Small intestine (tissue), 7 donors: Measurements from ENCODE around the gene MYOT. TPM values are rescaled to one million over a fixed set of nuclear protein-coding genes. Genes with fewer than 3 reads are reported as not detected.
A peak's percentile ranks its signal among the peaks of the same experiment; 100 is the strongest.

Experiments
- DNase-seq, 2 donors: peaks; one replicate each; pipeline versions ENCODE4 v3.0.0 to v3.0.0-alpha.2; 2013
- FAIRE-seq: peaks from 2 replicates; lab custom pipeline; 2012; peaks lifted over from hg19 to GRCh38; lab: Jason Lieb, UNC
- H3K27ac ChIP-seq, 3 donors: one replicate each; pipeline ENCODE4 v1.5.1; 2013; ENCODE audit warnings: low read length in 2 of 3, mild to moderate bottlenecking in 2 of 3, control low read depth in 1 of 3, inconsistent platforms in 1 of 3, low read depth in 1 of 3, moderate library complexity in 1 of 3
- H3K27me3 ChIP-seq, 3 donors: one replicate each; pipeline ENCODE4 v1.6.1; 2013; ENCODE audit warnings: low read length in 3 of 3, inconsistent platforms in 1 of 3; ENCODE audit not compliant: control insufficient read depth in 3 of 3, insufficient read depth in 3 of 3
- H3K36me3 ChIP-seq, 3 donors: one replicate each; pipeline ENCODE4 v1.6.1; 2013; ENCODE audit warnings: low read length in 3 of 3, inconsistent platforms in 1 of 3, low read depth in 1 of 3, mild to moderate bottlenecking in 1 of 3, moderate library complexity in 1 of 3; ENCODE audit not compliant: control insufficient read depth in 3 of 3, insufficient read depth in 2 of 3
- H3K4me1 ChIP-seq, 3 donors: one replicate each; pipeline ENCODE4 v1.6.1; 2013; ENCODE audit warnings: low read length in 2 of 3, inconsistent platforms in 1 of 3, low read depth in 1 of 3, mild to moderate bottlenecking in 1 of 3, moderate library complexity in 1 of 3; ENCODE audit not compliant: control insufficient read depth in 3 of 3, insufficient read depth in 2 of 3
- H3K4me3 ChIP-seq, 3 donors: one replicate each; pipeline ENCODE4 v1.5.1; 2013; ENCODE audit warnings: low read length in 3 of 3, control low read depth in 1 of 3, inconsistent platforms in 1 of 3, low read depth in 1 of 3, mild to moderate bottlenecking in 1 of 3, moderate library complexity in 1 of 3
- H3K9me3 ChIP-seq, 2 donors: one replicate each; pipeline ENCODE4 v1.6.1; 2013; ENCODE audit warnings: low read depth in 1 of 2, low read length in 1 of 2; ENCODE audit not compliant: control insufficient read depth in 2 of 2, insufficient read depth in 1 of 2
- WGBS, 3 donors: extraction: QIAGEN DNeasy Blood & Tissue Kit; methylation state at CpG; one replicate each; pipeline ENCODE4 v1.1.7; 2013; 5-methylcytosine and 5-hydroxymethylcytosine counted together
- polyA plus RNA-seq, 4 donors: library from polyadenylated mRNA; stranded (reverse) in 3 of 4; unstranded in 1 of 4; fragments of 200-250 nt in 3 of 4; fragments of 120-200 nt in 1 of 4; gene quantifications; one replicate each; pipeline versions ENCODE4 v1.2.1 to v1.2.3, GENCODE V29; 2013
- donor health status: healthy with polysubstance abuse.
- donor health status: control.
- donor health status: control.
- donor health status: Bipolar disorder and iron deficiency.
- donor health status: healthy.

The MYOT gene
- polyA plus RNA-seq, 4 donors: 2.0 to 7.0 (median 2.5) TPM

- DNase-seq: no peak
- 72 to 87% (median 83%) methylated on average over 3 of the region's 3 CpGs for WGBS, 3 donors
- no peak for FAIRE-seq
These were observed 28.9 kb downstream of the MYOT start for GRCh38 chr5:137896560-137896959.

GRCh38 chr5:137899493-137899892, 31.8 kb downstream of the MYOT start:
- no peak for FAIRE-seq
- Histone ChIP-seq H3K4me3 (no peak overlapping the region), H3K27ac (no peak overlapping the region), H3K27me3 (no peaks in the 10 kb centered on the region), H3K36me3 (no peaks in the 10 kb centered on the region), H3K9me3 (no peaks in the 10 kb centered on the region), H3K4me1 (peaks cover 0 to 3% (median 0%) of the 10 kb centered on the region in 3 donors)
- 77 to 84% (median 84%) methylated on average over 3 of the region's 3 CpGs for WGBS, 3 donors
- DNase-seq: no peak

More at GRCh38 chr5:137896560-137896959, 28.9 kb downstream of the MYOT start:
- Histone ChIP-seq H3K4me3 (no peak overlapping the region), H3K36me3 (no peaks in the 10 kb centered on the region), H3K27me3 (no peaks in the 10 kb centered on the region), H3K9me3 (no peaks in the 10 kb centered on the region), H3K27ac (no peak overlapping the region), H3K4me1 (peaks cover 0 to 5% (median 0%) of the 10 kb centered on the region in 3 donors)

GRCh38 chr5:137901011-137901817, 33.6 kb downstream of the MYOT start:
- Histone ChIP-seq H3K27me3 (no peaks in the 10 kb centered on the region), H3K4me1 (peaks cover 0 to 3% (median 0%) of the 10 kb centered on the region in 3 donors), H3K27ac (no peak overlapping the region), H3K36me3 (no peaks in the 10 kb centered on the region), H3K9me3 (no peaks in the 10 kb centered on the region), H3K4me3 (no peak overlapping the region)
- peak in 1 of 2 donors; percentile 38 for DNase-seq
- FAIRE-seq: no peak
- WGBS, 3 donors: 36 to 66% (median 57%) methylated on average over 5 of the region's 5 CpGs

DNA sequence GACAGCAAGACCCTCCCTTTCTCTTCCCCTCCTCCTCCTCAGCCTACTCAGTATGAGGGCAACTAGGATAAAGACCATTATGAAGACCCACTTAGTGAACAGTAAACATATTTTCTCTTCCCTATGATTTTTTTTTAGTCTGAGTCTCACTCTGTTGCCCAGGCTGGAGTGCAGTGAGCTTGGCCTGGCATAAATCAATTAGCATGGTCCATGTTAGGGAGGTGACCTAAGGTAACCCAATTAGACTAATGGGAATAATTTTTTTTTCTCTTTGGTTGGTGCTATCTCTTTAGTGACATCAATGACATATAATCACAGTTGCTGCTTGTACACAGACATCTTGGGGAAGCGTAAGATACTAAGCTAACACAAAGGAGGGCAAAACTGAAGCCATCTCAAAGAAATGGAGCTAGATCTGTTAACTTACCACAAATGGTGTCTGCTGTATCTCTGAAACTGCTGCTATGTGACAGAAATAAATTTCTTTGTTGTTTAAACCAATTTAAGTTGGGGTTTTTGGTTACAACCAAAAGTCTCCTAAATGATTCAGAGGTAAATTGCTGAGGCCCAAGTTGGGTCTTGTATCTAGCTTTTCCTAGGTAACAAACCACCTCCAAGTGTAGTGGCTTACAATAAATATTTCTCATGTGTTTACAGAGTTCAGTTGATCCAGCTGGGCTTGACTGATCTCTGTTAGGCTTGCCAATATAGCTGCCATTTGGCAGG, 34.9 kb downstream of the MYOT start:
- Histone ChIP-seq H3K4me3 (no peak overlapping the region), H3K4me1 (peaks cover 0 to 3% (median 0%) of the 10 kb centered on the region in 3 donors), H3K27me3 (no peaks in the 10 kb centered on the region), H3K9me3 (no peaks in the 10 kb centered on the region), H3K36me3 (no peaks in the 10 kb centered on the region), H3K27ac (no peak overlapping the region)
- 90 to 98% (median 96%) methylated on average over 1 of the region's 1 CpG for WGBS, 3 donors
- FAIRE-seq (no peak), DNase-seq (no peak)

DNA sequence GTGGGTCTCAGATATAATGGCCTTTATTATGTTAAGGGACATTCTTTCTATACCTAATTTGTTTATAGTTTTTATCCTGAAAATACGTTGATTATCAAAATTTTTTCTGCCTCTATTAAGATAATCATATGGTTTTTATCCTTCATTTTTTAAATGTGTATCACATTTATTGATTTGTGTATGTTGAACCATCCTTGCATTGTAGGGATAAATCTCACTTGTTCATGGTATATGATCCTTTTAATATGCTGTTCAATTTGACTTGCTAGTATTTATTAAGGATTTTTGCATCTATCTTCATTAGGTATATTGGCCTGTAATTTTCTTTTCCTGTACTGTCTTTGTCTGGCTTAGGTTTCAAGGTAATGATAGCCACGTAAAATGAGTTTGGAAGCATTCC, 47.1 kb downstream of the MYOT start:
- H3K27ac ChIP-seq: no peak overlapping the region
- FAIRE-seq (no peak), DNase-seq (no peak)
- no peaks in the 10 kb centered on the region for H3K4me1 ChIP-seq
- 84 to 90% (median 85%) methylated on average over 2 of the region's 2 CpGs for WGBS, 3 donors
- no peak overlapping the region for H3K4me3 ChIP-seq
- H3K27me3 ChIP-seq: no peaks in the 10 kb centered on the region
- H3K36me3 ChIP-seq: no peaks in the 10 kb centered on the region
- H3K9me3 ChIP-seq: peaks cover 0 to 9% of the 10 kb centered on the region in 2 donors

DNA sequence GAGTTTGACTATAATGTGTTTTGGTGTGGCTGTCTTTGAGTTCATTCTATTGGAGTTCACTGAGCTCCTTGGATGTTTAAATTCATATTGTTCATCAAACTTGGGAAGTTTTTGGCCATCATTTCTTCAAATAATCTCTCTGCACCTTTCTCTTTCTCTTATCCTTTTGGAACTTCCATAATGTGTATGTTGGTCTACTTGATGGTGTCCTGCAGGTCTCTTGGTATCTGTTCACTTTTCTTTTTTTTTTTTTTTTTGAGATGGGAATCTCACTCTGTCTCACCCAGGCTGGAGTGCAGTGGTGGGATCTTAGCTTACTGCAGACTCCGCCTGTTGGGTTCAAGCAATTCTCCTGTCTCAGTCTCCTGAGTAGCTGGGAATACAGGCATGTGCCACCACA, 49.3 kb downstream of the MYOT start:
- no peaks in the 10 kb centered on the region for H3K4me1 ChIP-seq
- peaks cover 0 to 6% of the 10 kb centered on the region in 2 donors for H3K9me3 ChIP-seq
- H3K4me3 ChIP-seq: no peak overlapping the region
- H3K27ac ChIP-seq: no peak overlapping the region
- no peaks in the 10 kb centered on the region for H3K36me3 ChIP-seq
- no peaks in the 10 kb centered on the region for H3K27me3 ChIP-seq
- WGBS, 3 donors: 67 to 100% (median 92%) methylated on average over 1 of the region's 1 CpG
- DNase-seq: no peak
- no peak for FAIRE-seq

DNA sequence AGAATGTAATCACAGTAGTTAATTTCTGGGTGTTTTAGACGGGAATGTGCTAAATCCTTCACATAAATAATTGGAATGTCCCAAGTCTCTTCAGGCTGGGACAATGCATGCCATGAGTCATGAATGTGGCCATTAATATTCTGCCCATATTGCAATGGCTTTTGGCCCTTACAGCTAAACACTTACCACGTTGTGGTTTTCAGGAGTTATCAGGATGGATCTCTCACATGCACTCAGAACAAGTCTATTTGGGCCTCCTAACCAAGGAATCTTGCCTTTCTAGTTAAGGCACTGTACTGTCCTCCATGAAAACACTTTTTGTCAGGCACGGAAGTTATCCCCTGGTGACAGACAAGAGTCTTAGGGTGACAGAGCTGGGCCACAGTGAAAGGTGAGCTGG, 54.3 kb downstream of the MYOT start:
- WGBS, 3 donors: 60 to 72% (median 65%) methylated on average over 3 of the region's 3 CpGs
- no peak for DNase-seq
- H3K4me1 ChIP-seq: no peaks in the 10 kb centered on the region
- H3K4me3 ChIP-seq: no peak overlapping the region
- H3K36me3 ChIP-seq: no peaks in the 10 kb centered on the region
- no peak for FAIRE-seq
- no peak overlapping the region for H3K27ac ChIP-seq
- no peaks in the 10 kb centered on the region for H3K27me3 ChIP-seq
- peaks cover 0 to 4% of the 10 kb centered on the region in 2 donors for H3K9me3 ChIP-seq

- Histone ChIP-seq H3K4me1 (no peaks in the 10 kb centered on the region), H3K36me3 (peaks cover 0 to 5% (median 0%) of the 10 kb centered on the region in 3 donors), H3K27me3 (no peaks in the 10 kb centered on the region), H3K27ac (no peak overlapping the region), H3K4me3 (no peak overlapping the region), H3K9me3 (no peaks in the 10 kb centered on the region)
- no peak for DNase-seq
- 45 to 64% (median 61%) methylated on average over 4 of the region's 4 CpGs for WGBS, 3 donors
- FAIRE-seq: no peak
These were observed 56.2 kb downstream of the MYOT start for GRCh38 chr5:137923856-137924255.
